BLaER1 treated with 17β-estradiol and CSF1 and Interleukin-3, amounts not matched to agents 10 nM and 100 nM (cell line): ENCODE results near the gene PLCXD1.
"Not testable (repeated sequence)": the region's sequence is repeated elsewhere in the genome, so short reads cannot be mapped to it uniquely, and the experiment has no call there.

Experiments used
- H3K27ac ChIP-seq, 11 experiments: shearing (Covaris generic); formaldehyde crosslinking; 2 replicates each; pipeline ENCODE4 v1.8.1; 2022
- H3K27me3 ChIP-seq, 11 experiments: shearing (Covaris generic); formaldehyde crosslinking; 2 replicates each; pipeline ENCODE4 v1.8.1; 2022
- H3K36me3 ChIP-seq, 11 experiments: shearing (Covaris generic); formaldehyde crosslinking; 2 replicates each; pipeline ENCODE4 v1.8.1; 2022
- H3K4me1 ChIP-seq, 10 experiments: shearing (Covaris generic); formaldehyde crosslinking; 2 replicates each; pipeline ENCODE4 v1.8.1; 2022
- H3K4me2 ChIP-seq, 11 experiments: shearing (Covaris generic); formaldehyde crosslinking; 2 replicates each; pipeline ENCODE4 v1.8.1; 2022
- H3K4me3 ChIP-seq, 10 experiments: shearing (Covaris generic); formaldehyde crosslinking; 2 replicates each; pipeline ENCODE4 v1.8.1; 2022
- H3K9ac ChIP-seq, 11 experiments: shearing (Covaris generic); formaldehyde crosslinking; 2 replicates each; pipeline ENCODE4 v1.8.1; 2022
- H3K9me3 ChIP-seq, 11 experiments: shearing (Covaris generic); formaldehyde crosslinking; replicated peaks in 1 of 11; 2 replicates each; pipeline ENCODE4 v1.8.1; 2022
- H4K20me1 ChIP-seq, 11 experiments: shearing (Covaris generic); formaldehyde crosslinking; 2 replicates each; pipeline ENCODE4 v1.8.1; 2022
- Cebpa-rat ChIP-seq, 11 experiments: shearing (Covaris generic); IDR thresholded peaks; 2 replicates each; pipeline ENCODE4 v1.8.1; 2022

PLCXD1 gene

GRCh38 chrX:274904-275475 is 6.2 kb upstream of the PLCXD1 start:
- H3K9me3 ChIP-seq, result peaks cover 0 to 4% (median 0%) of the 10 kb centered on the region in 11 experiments; a peak in 1 of 22 replicates
- peaks cover 22 to 42% (median 37%) of the 10 kb centered on the region in 10 experiments for H3K4me1 ChIP-seq
- peak overlapping the region; percentile 73 to 90 (median 81) for H3K9ac ChIP-seq
- no peaks in the 10 kb centered on the region for H3K27me3 ChIP-seq
- no peak for TF ChIP-seq Cebpa-rat (IDR thresholded peaks at IDR 0.05)
- peak overlapping the region; percentile 75 to 90 (median 82); a peak in 21 of 22 replicates for H3K27ac ChIP-seq
- peak overlapping the region; percentile 68 to 89 (median 74) for H3K4me3 ChIP-seq
- H3K4me2 ChIP-seq, result peak overlapping the region; percentile 95 to 100 (median 99)
- no peaks in the 10 kb centered on the region for H3K36me3 ChIP-seq
- H4K20me1 ChIP-seq, result peaks cover 0 to 11% (median 0%) of the 10 kb centered on the region in 11 experiments; a peak in 3 of 22 replicates

- Histone ChIP-seq H3K9ac (peak overlapping the region; percentile 73 to 90 (median 81)), H3K27me3 (no peaks in the 10 kb centered on the region), H3K4me2 (peak overlapping the region; percentile 95 to 100 (median 99)), H3K4me3 (peak overlapping the region; percentile 68 to 89 (median 74)), H3K36me3 (no peaks in the 10 kb centered on the region), H3K27ac (peak overlapping the region; percentile 75 to 90 (median 82); a peak in 21 of 22 replicates), H4K20me1 (peaks cover 0 to 11% (median 0%) of the 10 kb centered on the region in 11 experiments; a peak in 3 of 22 replicates), H3K9me3 (peaks cover 0 to 4% (median 0%) of the 10 kb centered on the region in 11 experiments; a peak in 1 of 22 replicates), H3K4me1 (peaks cover 22 to 43% (median 38%) of the 10 kb centered on the region in 10 experiments)
- no peak for TF ChIP-seq Cebpa-rat (IDR thresholded peaks at IDR 0.05)
Measured at GRCh38 chrX:275476-275966, 5.7 kb upstream of the PLCXD1 start.

- peak overlapping the region; percentile 75 to 90 (median 82); a peak in 21 of 22 replicates for H3K27ac ChIP-seq
- H4K20me1 ChIP-seq, result peaks cover 0 to 11% (median 0%) of the 10 kb centered on the region in 11 experiments; a peak in 3 of 22 replicates
- peak overlapping the region; percentile 95 to 100 (median 99) for H3K4me2 ChIP-seq
- peak overlapping the region; percentile 73 to 90 (median 81) for H3K9ac ChIP-seq
- H3K4me1 ChIP-seq, result peaks cover 22 to 43% (median 38%) of the 10 kb centered on the region in 10 experiments
- TF ChIP-seq Cebpa-rat (IDR thresholded peaks at IDR 0.05), result no peak
- peak overlapping the region; percentile 68 to 89 (median 74) for H3K4me3 ChIP-seq
- no peaks in the 10 kb centered on the region for H3K36me3 ChIP-seq
- H3K9me3 ChIP-seq, result no peaks in the 10 kb centered on the region
- no peaks in the 10 kb centered on the region for H3K27me3 ChIP-seq
Measured at GRCh38 chrX:275967-276580, 5.1 kb upstream of the PLCXD1 start.

- H4K20me1 ChIP-seq, result peaks cover 0 to 17% (median 0%) of the 10 kb centered on the region in 11 experiments; a peak in 3 of 22 replicates
- H3K4me1 ChIP-seq, result peaks cover 28 to 49% (median 44%) of the 10 kb centered on the region in 10 experiments
- H3K36me3 ChIP-seq, result no peaks in the 10 kb centered on the region
- H3K9me3 ChIP-seq, result no peaks in the 10 kb centered on the region
- H3K27me3 ChIP-seq, result no peaks in the 10 kb centered on the region
- peak overlapping the region; percentile 75 to 90 (median 82); a peak in 21 of 22 replicates for H3K27ac ChIP-seq
- H3K4me3 ChIP-seq, result peak overlapping the region; percentile 68 to 89 (median 74)
- no peak for TF ChIP-seq Cebpa-rat (IDR thresholded peaks at IDR 0.05)
- peak overlapping the region; percentile 73 to 90 (median 81) for H3K9ac ChIP-seq
- H3K4me2 ChIP-seq, result peak overlapping the region; percentile 95 to 100 (median 99)
Measured at GRCh38 chrX:276581-277201, 4.5 kb upstream of the PLCXD1 start.

- not testable (repeated sequence) for H3K27ac ChIP-seq, H3K4me3 ChIP-seq, H3K27me3 ChIP-seq, H3K9me3 ChIP-seq
- H4K20me1 ChIP-seq, result peaks cover 0 to 19% (median 0%) of the 10 kb centered on the region in 11 experiments; a peak in 3 of 22 replicates
- H3K9ac ChIP-seq, result peak overlapping the region in 2 of 11 experiments; percentile 4 to 24; a peak in 1 of 22 replicates
- H3K36me3 ChIP-seq, result peaks cover 5 to 13% (median 11%) of the 10 kb centered on the region in 11 experiments; a peak in 21 of 22 replicates
- peak overlapping the region; percentile 44 to 71 (median 59) for H3K4me2 ChIP-seq
- H3K4me1 ChIP-seq, result peaks cover 35 to 62% (median 56%) of the 10 kb centered on the region in 10 experiments
Measured at GRCh38 chrX:279757-280604, 1.2 kb upstream of the PLCXD1 start.

- H3K4me2 ChIP-seq, H3K9me3 ChIP-seq, H3K27me3 ChIP-seq, H3K9ac ChIP-seq, H3K4me3 ChIP-seq, H3K27ac ChIP-seq: not testable (repeated sequence)
- H4K20me1 ChIP-seq, result peaks cover 0 to 19% (median 0%) of the 10 kb centered on the region in 11 experiments; a peak in 3 of 22 replicates
- H3K4me1 ChIP-seq, result peaks cover 29 to 60% (median 49%) of the 10 kb centered on the region in 10 experiments
- peaks cover 13 to 20% (median 18%) of the 10 kb centered on the region in 11 experiments; a peak in 21 of 22 replicates for H3K36me3 ChIP-seq
Measured at GRCh38 chrX:280722-281121, 459 bp upstream of the PLCXD1 start.

- peak overlapping the region in 7 of 11 experiments; percentile 1 to 40 (median 32); a peak in 8 of 22 replicates for H3K27ac ChIP-seq
- 0 out of 20 replicates have a peak overlapping the region, but pooled peaks of 1 of the 10 experiments have one; percentile 22 for H3K4me3 ChIP-seq
- H3K36me3 ChIP-seq, result peaks cover 23 to 31% (median 31%) of the 10 kb centered on the region in 11 experiments
- H3K27me3 ChIP-seq, H3K9me3 ChIP-seq: not testable (repeated sequence)
- peak in 4 of 11 experiments; percentile 13 to 72 (median 41); a peak in 4 of 22 replicates for TF ChIP-seq Cebpa-rat (IDR thresholded peaks at IDR 0.05)
- peaks cover 0 to 19% (median 0%) of the 10 kb centered on the region in 11 experiments; a peak in 3 of 22 replicates for H4K20me1 ChIP-seq
- H3K9ac ChIP-seq, result peak overlapping the region in 4 of 11 experiments; percentile 2 to 38 (median 34); a peak in 4 of 22 replicates
- peaks cover 26 to 46% (median 40%) of the 10 kb centered on the region in 10 experiments for H3K4me1 ChIP-seq
- H3K4me2 ChIP-seq, result peak overlapping the region; percentile 33 to 68 (median 56); a peak in 19 of 22 replicates
Measured at GRCh38 chrX:282000-282681, 960 bp downstream of the PLCXD1 start.
